HG03025 (cell line): Measurements from ENCODE around the gene ANTKMT.

Experiments used
- ATAC-seq: cut with Tn5 transposase; IDR thresholded peaks from one replicate; pipeline ENCODE4 v1.9.1; 2021; ENCODE audit warnings: mild to moderate bottlenecking, moderate library complexity; ENCODE audit not compliant: unreplicated experiment, low FRiP score

ANTKMT gene

DNA sequence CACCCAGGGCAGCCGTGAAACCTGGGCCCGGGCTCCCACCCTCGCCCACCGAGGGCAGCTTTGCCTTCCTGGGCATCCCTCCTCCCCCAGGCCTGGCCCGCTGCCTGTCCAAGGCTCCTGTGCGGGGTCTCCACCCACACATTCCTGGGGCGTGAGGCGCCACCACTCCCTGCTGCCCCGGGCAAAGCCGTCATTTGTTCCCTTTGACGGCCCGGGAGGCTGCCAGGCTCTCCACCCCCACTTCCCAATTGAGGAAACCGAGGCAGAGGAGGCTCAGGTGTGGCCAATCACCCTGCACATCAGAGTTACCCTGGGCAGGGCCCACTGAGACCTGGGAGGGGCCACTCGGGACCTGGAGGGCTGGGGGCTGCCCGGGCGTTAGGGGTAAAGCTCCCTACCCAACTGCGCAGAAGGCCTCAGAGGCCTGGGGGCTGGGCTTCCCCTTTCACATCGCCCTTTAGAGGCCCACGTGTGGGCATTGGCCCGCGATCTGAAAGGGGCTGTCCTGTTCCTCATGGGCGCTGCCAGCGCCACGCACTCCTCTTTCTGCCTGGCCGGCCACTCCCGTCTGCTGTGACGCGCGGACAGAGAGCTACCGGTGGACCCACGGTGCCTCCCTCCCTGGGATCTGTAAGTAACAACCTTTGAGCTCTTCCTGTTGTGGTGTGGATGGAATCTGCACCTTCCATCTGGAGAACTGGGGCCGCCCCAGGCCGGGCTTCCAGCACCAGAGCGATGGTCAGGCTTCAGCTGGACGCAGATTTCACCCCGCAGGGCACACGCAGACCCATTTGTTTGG lies 39.8 kb downstream of the ANTKMT start, which contains the start of gene MSLN:
TSS of gene MSLN (plus strand) at position 190 of the 799 bp plus-strand sequence. CDS start 1,947 bp downstream, outside the sequence.
- no peak for ATAC-seq

DNA sequence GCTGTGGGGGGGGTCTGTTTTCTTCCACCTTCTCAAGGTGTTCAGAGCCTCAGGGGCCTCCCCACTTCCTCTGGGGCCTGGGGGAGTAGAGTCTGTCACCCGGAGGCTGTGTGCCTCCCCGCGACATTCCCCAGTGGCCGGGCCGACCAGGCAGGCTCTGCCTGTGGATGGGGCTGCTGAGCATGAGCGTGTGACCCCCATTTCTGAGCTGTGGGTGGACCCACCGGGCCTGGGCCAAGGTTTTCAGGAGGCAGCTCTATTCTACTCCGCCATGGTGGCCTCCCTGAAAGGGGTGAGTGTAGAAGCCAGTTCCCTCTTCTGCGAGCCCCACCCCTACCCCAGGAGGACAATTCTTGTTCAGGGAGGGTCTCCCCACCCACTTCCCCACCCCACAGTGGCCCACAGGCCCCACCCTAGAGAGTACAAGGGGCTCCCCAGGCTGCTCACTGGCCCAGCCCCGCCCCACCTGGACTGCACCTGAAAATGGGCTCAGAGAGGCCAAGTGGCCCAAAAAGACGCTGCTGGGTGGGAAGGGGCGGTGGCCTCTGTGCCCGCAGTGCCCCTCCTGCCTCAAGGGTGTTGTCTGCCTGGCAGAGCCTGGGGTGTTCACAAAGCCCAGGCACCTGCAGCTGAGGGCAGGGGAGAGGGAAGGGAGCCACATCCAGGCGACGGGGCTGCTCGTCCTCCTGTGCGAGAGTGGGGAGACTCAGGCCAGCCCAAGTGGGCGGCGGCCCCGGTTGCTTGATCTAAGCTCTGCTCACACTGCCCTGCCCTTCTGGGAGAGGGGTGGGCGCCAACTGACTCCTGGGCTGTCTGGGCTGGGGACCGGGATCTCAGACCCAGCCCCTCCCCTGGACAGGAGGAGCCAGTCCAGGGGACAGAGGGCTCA lies 40.9 kb downstream of the ANTKMT start:
- no peak for ATAC-seq

DNA sequence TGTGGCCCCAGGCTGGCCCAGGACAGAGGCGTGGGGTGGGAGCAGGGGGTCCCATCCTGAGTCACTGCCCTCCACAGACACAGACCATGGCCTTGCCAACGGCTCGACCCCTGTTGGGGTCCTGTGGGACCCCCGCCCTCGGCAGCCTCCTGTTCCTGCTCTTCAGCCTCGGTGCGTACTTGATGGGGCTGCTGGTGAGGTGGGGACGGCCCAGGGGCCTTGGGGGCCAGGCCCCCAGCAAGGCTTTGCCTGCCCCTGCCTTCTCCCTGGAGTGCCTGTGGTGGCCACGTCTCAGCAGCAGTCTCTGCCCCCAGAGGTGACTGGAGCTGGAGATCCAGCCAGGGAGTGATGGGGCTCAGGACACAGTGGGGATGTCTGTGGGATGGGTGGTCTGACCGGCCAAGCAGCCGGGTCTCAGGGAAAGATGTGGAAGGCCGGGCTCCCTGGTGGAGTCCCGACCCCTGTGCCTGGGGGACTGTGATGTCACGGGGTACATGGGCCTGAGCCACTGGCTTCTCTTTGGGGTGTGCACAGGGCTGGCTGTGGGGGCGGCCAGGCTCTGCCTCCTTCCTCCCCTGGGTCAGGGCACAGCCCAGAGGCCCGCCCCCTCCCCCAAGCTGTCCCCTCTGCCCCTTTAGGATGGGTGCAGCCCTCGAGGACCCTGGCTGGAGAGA lies 41.8 kb downstream of the ANTKMT start:
- no peak for ATAC-seq

DNA sequence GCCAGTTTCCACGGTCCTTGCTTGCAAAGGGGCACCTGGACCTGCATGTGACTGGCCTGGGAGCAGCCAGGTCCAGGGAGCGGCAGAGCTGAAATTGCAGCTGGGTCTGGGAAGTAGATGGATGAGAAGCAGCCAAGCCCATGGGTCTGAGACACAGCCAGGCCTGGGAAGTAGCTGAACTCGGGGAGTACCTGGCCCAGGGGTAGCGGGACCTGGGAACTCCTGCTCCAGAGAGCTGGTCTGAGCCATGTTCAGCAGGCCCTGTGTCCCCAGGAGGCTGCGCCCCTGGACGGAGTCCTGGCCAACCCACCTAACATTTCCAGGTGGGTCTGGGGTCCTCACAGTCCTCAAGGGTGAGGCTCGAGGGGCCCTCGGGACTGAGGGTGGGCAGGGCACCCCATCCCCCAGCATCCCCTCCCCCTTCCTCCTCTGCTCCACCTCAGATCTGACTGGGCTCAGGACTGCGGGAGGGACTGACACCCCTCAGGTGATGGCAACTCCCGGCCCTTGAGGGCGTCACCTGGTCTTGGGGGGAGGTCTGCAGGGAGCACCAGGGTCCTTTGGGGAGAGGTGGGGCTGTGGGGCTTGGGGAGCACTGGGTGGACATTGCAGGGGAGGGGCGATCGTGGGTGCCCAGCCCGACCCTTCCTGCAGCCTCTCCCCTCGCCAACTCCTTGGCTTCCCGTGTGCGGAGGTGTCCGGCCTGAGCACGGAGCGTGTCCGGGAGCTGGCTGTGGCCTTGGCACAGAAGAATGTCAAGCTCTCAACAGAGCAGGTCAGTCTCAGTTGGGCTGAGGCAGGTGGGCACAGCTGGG lies 42.6 kb downstream of the ANTKMT start:
- ATAC-seq, result no peak

DNA sequence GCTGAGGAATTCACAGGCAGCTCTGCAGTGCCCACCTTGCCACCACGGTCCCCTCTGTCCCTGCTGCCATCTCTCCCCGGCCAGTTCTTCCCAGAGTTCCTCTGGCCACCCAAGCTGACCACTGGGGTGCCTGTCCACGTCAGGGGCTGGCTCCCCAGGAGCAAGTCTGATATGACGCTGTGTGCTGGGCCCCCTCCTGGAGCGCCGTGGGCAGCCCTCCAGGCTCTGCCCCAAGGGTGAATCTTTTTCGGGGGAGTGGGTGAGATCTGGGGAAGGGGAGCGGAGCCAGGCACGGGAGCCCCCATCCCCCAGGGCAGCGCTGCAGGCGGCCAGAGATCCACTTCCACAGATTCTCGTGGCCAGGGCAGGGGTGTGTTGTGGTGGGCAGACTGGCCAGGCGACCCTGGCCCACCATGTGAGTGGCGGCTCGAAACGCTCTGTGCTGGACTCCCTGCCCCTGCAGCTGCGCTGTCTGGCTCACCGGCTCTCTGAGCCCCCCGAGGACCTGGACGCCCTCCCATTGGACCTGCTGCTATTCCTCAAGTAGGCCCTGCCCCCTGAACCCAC lies 43.3 kb downstream of the ANTKMT start:
- no peak for ATAC-seq

DNA sequence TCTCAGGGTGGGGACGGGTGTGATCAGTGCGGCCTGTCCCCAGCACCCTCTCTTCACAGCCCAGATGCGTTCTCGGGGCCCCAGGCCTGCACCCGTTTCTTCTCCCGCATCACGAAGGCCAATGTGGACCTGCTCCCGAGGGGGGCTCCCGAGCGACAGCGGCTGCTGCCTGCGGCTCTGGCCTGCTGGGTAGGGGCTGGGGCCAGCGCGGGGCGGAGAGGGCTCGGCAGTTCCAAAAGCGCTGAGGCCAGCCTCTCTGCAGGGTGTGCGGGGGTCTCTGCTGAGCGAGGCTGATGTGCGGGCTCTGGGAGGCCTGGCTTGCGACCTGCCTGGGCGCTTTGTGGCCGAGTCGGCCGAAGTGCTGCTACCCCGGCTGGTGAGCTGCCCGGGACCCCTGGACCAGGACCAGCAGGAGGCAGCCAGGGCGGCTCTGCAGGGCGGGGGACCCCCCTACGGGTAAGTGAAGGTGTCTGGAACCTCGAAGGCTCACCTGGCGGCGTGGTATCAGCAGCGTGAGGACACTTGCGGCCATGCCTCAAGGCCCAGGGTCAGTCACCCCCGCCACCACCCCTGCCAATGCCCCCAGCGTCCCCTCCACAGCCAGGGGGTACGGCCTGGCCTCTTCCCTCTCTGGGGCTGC lies 44.0 kb downstream of the ANTKMT start:
- ATAC-seq, result no peak

DNA sequence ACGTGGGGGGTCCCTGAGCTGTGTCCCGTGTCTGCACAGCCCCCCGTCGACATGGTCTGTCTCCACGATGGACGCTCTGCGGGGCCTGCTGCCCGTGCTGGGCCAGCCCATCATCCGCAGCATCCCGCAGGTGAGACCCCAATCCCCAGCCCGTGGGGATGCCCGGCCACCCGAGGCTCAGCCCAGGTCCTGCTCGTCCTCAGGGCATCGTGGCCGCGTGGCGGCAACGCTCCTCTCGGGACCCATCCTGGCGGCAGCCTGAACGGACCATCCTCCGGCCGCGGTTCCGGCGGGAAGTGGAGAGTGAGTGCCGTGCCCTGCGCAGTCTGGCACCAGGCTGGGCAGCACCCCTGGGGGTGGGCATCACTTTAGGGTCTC lies 44.5 kb downstream of the ANTKMT start:
- ATAC-seq, result no peak

DNA sequence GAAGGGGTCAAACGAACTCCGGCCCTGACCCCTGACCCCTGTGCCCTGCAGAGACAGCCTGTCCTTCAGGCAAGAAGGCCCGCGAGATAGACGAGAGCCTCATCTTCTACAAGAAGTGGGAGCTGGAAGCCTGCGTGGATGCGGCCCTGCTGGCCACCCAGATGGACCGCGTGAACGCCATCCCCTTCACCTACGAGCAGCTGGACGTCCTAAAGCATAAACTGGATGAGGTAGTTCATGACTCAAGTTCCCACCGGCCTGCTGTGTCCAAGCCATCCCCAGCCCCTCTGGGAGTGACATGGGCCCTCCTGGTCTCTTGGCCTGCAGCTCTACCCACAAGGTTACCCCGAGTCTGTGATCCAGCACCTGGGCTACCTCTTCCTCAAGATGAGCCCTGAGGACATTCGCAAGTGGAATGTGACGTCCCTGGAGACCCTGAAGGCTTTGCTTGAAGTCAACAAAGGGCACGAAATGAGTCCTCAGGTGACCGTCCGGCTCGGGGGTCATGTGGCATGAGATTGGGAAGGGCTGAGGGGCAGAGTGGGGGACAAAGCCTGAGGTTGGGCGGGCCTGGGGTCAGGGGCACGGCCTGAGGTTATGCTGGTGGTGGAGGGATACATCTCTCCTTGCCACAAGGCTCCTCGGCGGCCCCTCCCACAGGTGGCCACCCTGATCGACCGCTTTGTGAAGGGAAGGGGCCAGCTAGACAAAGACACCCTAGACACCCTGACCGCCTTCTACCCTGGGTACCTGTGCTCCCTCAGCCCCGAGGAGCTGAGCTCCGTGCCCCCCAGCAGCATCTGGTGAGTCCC lies 45.3 kb downstream of the ANTKMT start:
- ATAC-seq, result no peak

DNA sequence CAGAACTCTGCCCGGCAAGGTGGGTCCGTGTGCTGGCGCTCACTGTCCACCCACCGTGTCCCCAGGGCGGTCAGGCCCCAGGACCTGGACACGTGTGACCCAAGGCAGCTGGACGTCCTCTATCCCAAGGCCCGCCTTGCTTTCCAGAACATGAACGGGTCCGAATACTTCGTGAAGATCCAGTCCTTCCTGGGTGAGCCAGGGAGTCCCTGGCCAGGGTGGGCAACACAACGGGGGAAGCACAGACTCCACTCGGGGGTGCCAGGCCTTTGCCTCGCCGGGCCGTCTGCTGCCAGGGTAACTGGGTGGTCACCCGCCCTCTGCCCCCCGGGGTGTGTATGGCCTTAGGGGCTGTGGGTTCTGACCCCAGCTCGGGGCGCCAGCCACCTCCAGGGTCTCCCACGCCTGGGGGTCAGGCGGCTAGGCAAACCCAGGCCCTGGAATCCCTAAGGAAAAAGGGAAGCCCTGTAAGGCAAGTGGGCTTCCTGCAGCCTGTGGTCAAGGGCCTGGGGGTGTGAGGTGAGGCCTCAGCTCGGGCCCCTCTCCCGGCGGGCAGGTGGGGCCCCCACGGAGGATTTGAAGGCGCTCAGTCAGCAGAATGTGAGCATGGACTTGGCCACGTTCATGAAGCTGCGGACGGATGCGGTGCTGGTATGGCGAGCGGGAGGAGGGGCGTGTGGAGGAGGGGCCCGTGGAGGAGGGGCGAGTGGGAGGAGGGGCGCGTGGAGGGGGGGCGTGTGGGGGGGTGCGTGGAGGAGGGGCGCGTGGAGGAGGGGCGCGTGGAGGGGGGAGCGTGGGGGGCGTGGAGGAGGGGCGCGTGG lies 46.1 kb downstream of the ANTKMT start:
- no peak for ATAC-seq

DNA sequence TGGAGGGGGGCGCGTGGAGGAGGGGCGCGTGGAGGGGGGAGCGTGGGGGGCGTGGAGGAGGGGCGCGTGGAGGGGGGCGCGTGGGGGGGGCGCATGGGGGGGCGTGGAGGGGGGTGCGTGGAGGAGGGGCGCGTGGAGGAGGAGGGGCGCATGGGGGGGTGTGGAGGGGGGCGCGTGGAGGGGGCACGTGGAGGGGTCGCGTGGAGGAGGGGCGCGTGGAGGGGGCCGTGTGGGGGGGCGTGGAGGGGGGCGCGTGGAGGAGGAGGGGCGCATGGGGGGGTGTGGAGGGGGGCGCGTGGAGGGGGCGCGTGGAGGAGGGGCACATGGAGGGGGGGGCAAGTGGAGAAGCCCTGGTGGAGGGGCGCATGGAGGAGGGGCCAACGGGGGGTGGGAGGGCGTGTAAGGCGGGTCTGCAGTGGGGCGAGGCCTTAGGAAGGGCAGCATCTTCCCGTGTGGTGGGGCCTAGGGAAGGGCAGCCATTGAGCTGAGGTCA lies 46.8 kb downstream of the ANTKMT start:
- ATAC-seq, result no peak

DNA sequence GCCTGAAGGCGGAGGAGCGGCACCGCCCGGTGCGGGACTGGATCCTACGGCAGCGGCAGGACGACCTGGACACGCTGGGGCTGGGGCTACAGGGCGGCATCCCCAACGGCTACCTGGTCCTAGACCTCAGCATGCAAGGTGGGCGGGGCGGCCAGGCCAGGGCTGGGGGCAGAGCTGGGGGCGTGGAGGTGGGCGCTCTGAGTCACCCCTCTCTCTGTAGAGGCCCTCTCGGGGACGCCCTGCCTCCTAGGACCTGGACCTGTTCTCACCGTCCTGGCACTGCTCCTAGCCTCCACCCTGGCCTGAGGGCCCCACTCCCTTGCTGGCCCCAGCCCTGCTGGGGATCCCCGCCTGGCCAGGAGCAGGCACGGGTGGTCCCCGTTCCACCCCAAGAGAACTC lies 47.5 kb downstream of the ANTKMT start:
- no peak for ATAC-seq

DNA sequence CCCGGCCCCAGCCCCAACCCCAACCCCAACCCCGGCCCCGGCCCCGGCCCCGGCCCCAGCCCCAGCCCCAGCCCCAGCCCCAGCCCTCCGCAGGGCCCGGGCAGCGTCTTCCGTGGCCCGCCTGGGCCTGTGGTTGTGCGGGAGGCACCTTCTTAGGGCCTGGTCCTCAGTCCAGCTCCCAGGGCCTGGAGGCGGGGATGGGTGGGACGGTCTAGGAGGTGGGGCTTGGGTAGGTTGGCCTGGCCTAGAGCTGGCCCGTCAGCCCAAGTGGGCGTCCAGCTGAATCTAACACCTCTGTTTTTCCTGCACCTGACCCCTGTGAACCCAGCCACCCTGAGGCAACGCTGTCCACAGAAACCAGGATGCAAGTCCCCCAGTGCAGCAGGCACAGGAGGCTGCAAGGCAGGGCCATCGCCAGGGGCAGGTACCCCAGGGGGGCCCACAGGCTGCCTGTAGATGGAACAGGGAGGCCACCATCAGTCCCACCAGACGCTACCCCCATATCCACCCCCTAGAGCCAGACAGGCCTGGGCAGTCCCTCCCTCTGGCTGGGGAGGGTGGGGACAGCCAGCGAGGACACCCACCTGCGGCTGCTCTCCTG lies 48.3 kb downstream of the ANTKMT start:
- no peak for ATAC-seq

DNA sequence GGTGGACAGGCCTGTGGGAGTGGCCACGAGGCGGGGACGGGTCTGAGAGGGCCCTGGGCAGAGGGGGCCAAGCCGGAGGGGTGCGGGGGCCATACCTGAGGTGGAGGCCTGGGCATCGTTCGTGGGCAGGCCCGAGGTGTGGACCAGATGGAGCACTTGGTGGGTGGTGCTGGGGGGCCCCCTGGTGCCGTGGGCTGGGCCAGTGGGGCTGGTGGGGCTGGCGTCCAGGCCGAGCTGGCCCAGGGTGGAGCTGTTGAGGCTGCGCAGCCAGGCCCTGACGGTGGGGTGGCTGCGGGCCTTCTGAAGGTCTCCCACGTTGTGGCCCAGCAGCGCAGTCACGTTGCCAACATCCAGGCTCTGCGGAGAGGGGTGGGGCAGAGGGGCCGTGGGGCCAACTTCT lies 49.0 kb downstream of the ANTKMT start:
- ATAC-seq, result no peak

DNA sequence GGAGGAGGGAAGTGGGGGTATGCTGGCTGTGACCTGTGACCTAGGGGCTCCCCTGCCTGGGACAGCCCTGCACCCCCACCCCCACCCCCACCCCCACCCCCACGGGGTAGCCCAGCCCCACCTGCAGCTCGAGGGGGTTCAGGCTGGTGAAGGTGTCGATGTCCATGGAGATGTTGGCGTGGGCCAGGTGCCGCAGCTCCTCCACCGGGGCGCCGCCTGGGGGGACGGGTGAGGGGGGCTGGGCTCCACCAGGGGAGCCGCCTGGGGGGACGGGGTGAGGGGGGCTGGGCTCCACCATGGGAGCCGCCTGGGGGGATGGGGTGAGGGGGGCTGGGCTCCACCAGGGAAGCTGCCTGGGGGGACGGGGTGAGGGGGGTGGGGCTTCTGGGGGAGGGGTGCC lies 49.5 kb downstream of the ANTKMT start:
- no peak for ATAC-seq
